HUES6 (cell line): ENCODE data around the gene CEP104.

ENCODE experiments used
- H3K27ac ChIP-seq: 2 replicates; pipeline ENCODE4 v1.7.0; 2013; ENCODE audit warnings: low read depth, mild to moderate bottlenecking, low read length, inconsistent platforms
- H3K27me3 ChIP-seq: 2 replicates; pipeline ENCODE4 v1.6.1; 2013; ENCODE audit warnings: low read length; ENCODE audit not compliant: control insufficient read depth, insufficient read depth
- H3K36me3 ChIP-seq: 2 replicates; pipeline ENCODE4 v1.6.1; 2013; ENCODE audit warnings: low read length; ENCODE audit not compliant: control insufficient read depth, insufficient read depth
- H3K4me1 ChIP-seq: 2 replicates; pipeline ENCODE4 v1.6.1; 2013; ENCODE audit warnings: low read length; ENCODE audit not compliant: control insufficient read depth, insufficient read depth
- H3K4me3 ChIP-seq: 2 replicates; pipeline ENCODE4 v1.5.1; 2013; ENCODE audit warnings: low read depth, low read length
- H3K9ac ChIP-seq: one replicate; pipeline ENCODE4 v1.6.1; 2013; ENCODE audit warnings: mild to moderate bottlenecking, low read length
- H3K9me3 ChIP-seq: 2 replicates; pipeline ENCODE4 v1.6.1; 2013; ENCODE audit warnings: low read depth, low read length; ENCODE audit not compliant: control insufficient read depth, insufficient read depth

CEP104 gene

GRCh38 chr1:3892748-3893147 is 35.7 kb upstream of the CEP104 start:
- no peak overlapping the region for H3K9ac ChIP-seq
- no peaks in the 10 kb centered on the region for H3K27me3 ChIP-seq
- no peaks in the 10 kb centered on the region for H3K9me3 ChIP-seq
- no peak overlapping the region for H3K27ac ChIP-seq
- no peak overlapping the region for H3K4me3 ChIP-seq
- no peaks in the 10 kb centered on the region for H3K4me1 ChIP-seq
- H3K36me3 ChIP-seq: peaks cover 52% of the 10 kb centered on the region

GRCh38 chr1:3891329-3891865 is 34.4 kb upstream of the CEP104 start:
- Histone ChIP-seq H3K27me3 (no peaks in the 10 kb centered on the region), H3K27ac (no peak overlapping the region), H3K4me1 (no peaks in the 10 kb centered on the region), H3K9ac (no peak overlapping the region), H3K9me3 (no peaks in the 10 kb centered on the region), H3K4me3 (no peak overlapping the region), H3K36me3 (peaks cover 58% of the 10 kb centered on the region)

GRCh38 chr1:3890389-3891328 is 33.6 kb upstream of the CEP104 start:
- Histone ChIP-seq H3K36me3 (peaks cover 61% of the 10 kb centered on the region), H3K4me1 (no peaks in the 10 kb centered on the region), H3K4me3 (no peak overlapping the region), H3K27me3 (no peaks in the 10 kb centered on the region), H3K9ac (no peak overlapping the region), H3K9me3 (no peaks in the 10 kb centered on the region), H3K27ac (no peak overlapping the region)

- peaks cover 55% of the 10 kb centered on the region for H3K36me3 ChIP-seq
Observed at GRCh38 chr1:3889936-3890335, 32.9 kb upstream of the CEP104 start.

GRCh38 chr1:3888301-3888700 is 31.3 kb upstream of the CEP104 start:
- H3K4me3 ChIP-seq: no peak overlapping the region
- no peaks in the 10 kb centered on the region for H3K9me3 ChIP-seq
- H3K9ac ChIP-seq: no peak overlapping the region
- H3K27ac ChIP-seq: no peak overlapping the region
- no peaks in the 10 kb centered on the region for H3K4me1 ChIP-seq
- peaks cover 56% of the 10 kb centered on the region for H3K36me3 ChIP-seq
- no peaks in the 10 kb centered on the region for H3K27me3 ChIP-seq

More at GRCh38 chr1:3889936-3890335, 32.9 kb upstream of the CEP104 start:
- H3K9me3 ChIP-seq: no peaks in the 10 kb centered on the region
- H3K27ac ChIP-seq: no peak overlapping the region
- H3K27me3 ChIP-seq: no peaks in the 10 kb centered on the region
- no peaks in the 10 kb centered on the region for H3K4me1 ChIP-seq
- H3K4me3 ChIP-seq: no peak overlapping the region
- no peak overlapping the region for H3K9ac ChIP-seq

GRCh38 chr1:3886691-3887090 is 29.7 kb upstream of the CEP104 start:
- peaks cover 49% of the 10 kb centered on the region for H3K36me3 ChIP-seq
- no peak overlapping the region for H3K4me3 ChIP-seq
- H3K9ac ChIP-seq: no peak overlapping the region
- H3K9me3 ChIP-seq: no peaks in the 10 kb centered on the region
- no peaks in the 10 kb centered on the region for H3K27me3 ChIP-seq
- H3K4me1 ChIP-seq: no peaks in the 10 kb centered on the region
- H3K27ac ChIP-seq: no peak overlapping the region

- no peaks in the 10 kb centered on the region for H3K27me3 ChIP-seq
- no peak overlapping the region for H3K27ac ChIP-seq
- no peak overlapping the region for H3K9ac ChIP-seq
- no peaks in the 10 kb centered on the region for H3K9me3 ChIP-seq
- H3K36me3 ChIP-seq: peaks cover 45% of the 10 kb centered on the region
- H3K4me1 ChIP-seq: no peaks in the 10 kb centered on the region
- H3K4me3 ChIP-seq: no peak overlapping the region
Observed at GRCh38 chr1:3886106-3886670, 29.2 kb upstream of the CEP104 start.

GRCh38 chr1:3885611-3886010 is 28.6 kb upstream of the CEP104 start:
- Histone ChIP-seq H3K9me3 (no peaks in the 10 kb centered on the region), H3K27me3 (no peaks in the 10 kb centered on the region), H3K9ac (no peak overlapping the region), H3K4me3 (no peak overlapping the region), H3K27ac (no peak overlapping the region), H3K36me3 (peaks cover 40% of the 10 kb centered on the region), H3K4me1 (no peaks in the 10 kb centered on the region)

- no peaks in the 10 kb centered on the region for H3K4me1 ChIP-seq
- no peak overlapping the region for H3K4me3 ChIP-seq
- H3K9me3 ChIP-seq: no peaks in the 10 kb centered on the region
- H3K27me3 ChIP-seq: no peaks in the 10 kb centered on the region
- H3K9ac ChIP-seq: no peak overlapping the region
- peaks cover 33% of the 10 kb centered on the region for H3K36me3 ChIP-seq
- H3K27ac ChIP-seq: no peak overlapping the region
Observed at GRCh38 chr1:3884966-3885365, 28.0 kb upstream of the CEP104 start.

- Histone ChIP-seq H3K9ac (no peak overlapping the region), H3K4me3 (no peak overlapping the region), H3K27me3 (no peaks in the 10 kb centered on the region), H3K9me3 (peaks cover 13% of the 10 kb centered on the region), H3K36me3 (peaks cover 33% of the 10 kb centered on the region), H3K27ac (no peak overlapping the region), H3K4me1 (no peaks in the 10 kb centered on the region)
Observed at GRCh38 chr1:3883194-3883925, 26.3 kb upstream of the CEP104 start.

- Histone ChIP-seq H3K36me3 (peaks cover 17% of the 10 kb centered on the region), H3K27ac (no peak overlapping the region), H3K27me3 (no peaks in the 10 kb centered on the region), H3K4me1 (no peaks in the 10 kb centered on the region), H3K4me3 (no peak overlapping the region), H3K9ac (no peak overlapping the region), H3K9me3 (peaks cover 17% of the 10 kb centered on the region)
Observed at GRCh38 chr1:3881193-3881480, 24.1 kb upstream of the CEP104 start.
